A673 (cell line): Measurements from ENCODE around the gene YRDC.

Source experiments
- CTCF ChIP-seq: fragments of 300-800, 200-600 bp; sonication (generic); conservative IDR thresholded peaks from 2 replicates; pipeline ENCODE4 v1.5.1; 2017; ENCODE audit warnings: low read depth, mild to moderate bottlenecking, antibody characterized with exemption, low read length, moderate library complexity, mixed read lengths
- EZH2 ChIP-seq: fragments of 200-600 bp; sonication (generic); IDR thresholded peaks from 2 replicates; pipeline ENCODE4 v1.6.1; 2017; ENCODE audit warnings: borderline replicate concordance, low read depth, mild to moderate bottlenecking, mixed read lengths, antibody characterized with exemption, low read length; ENCODE audit not compliant: poor library complexity, severe bottlenecking

- TF ChIP-seq CTCF (no peak), EZH2 (no peak)
These were observed 13.5 kb upstream of the YRDC start for GRCh38 chr1:37821481-37821880.
